Suprapubic skin (tissue), 4 donors: ENCODE results near the gene SASH1.

ENCODE experiments used
- EP300 ChIP-seq: sonication (generic); formaldehyde crosslinking; IDR thresholded peaks from one replicate; pipeline ENCODE4 v1.6.1; 2017; ENCODE audit warnings: antibody characterized with exemption
- POLR2AphosphoS5 ChIP-seq, 3 donors: sonication (generic); formaldehyde crosslinking; IDR thresholded peaks; one replicate each; pipeline ENCODE4 v1.6.1; 2017; ENCODE audit warnings: antibody characterized with exemption in 3 of 3
- TF ChIP-seq, protein P1 (sequence below), 2 donors: fragments of 200-600 bp in 1 of 2; fragments of 450-650 bp in 1 of 2; sonication (generic) in 1 of 2; IDR thresholded peaks; one replicate each; pipeline ENCODE4 v1.5.1; 2016 to 2019; ENCODE audit warnings: antibody characterized with exemption in 2 of 2, mild to moderate bottlenecking in 1 of 2, moderate library complexity in 1 of 2

DNA sequence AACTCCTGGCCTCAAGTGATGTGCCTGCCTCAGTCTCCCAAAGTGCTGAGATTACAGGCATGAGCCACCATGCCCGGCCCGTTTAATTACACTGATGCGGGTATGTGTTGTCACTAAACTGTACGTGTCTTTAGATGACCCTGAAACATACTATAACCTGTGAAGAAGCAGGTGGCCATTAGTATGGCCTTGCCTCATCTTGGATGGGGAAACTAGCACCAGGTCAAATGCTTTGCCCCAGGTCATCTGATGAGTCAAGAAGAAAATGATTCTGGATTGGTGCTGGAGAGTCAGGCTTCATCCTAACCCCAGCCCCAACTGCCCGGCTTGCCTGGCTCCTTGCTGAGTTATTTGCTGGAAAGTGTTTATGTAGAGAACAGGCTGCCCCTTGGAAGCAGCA lies 2.9 kb upstream of the SASH1 start:
- TF ChIP-seq, protein P1, sequence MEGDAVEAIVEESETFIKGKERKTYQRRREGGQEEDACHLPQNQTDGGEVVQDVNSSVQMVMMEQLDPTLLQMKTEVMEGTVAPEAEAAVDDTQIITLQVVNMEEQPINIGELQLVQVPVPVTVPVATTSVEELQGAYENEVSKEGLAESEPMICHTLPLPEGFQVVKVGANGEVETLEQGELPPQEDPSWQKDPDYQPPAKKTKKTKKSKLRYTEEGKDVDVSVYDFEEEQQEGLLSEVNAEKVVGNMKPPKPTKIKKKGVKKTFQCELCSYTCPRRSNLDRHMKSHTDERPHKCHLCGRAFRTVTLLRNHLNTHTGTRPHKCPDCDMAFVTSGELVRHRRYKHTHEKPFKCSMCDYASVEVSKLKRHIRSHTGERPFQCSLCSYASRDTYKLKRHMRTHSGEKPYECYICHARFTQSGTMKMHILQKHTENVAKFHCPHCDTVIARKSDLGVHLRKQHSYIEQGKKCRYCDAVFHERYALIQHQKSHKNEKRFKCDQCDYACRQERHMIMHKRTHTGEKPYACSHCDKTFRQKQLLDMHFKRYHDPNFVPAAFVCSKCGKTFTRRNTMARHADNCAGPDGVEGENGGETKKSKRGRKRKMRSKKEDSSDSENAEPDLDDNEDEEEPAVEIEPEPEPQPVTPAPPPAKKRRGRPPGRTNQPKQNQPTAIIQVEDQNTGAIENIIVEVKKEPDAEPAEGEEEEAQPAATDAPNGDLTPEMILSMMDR (IDR thresholded peaks at IDR 0.05), result no peak
- TF ChIP-seq EP300 (no peak), POLR2AphosphoS5 (IDR thresholded peaks at IDR 0.05) (no peak)
